Measurements from ENCODE around the gene OR8S1.

The OR8S1 gene

DNA sequence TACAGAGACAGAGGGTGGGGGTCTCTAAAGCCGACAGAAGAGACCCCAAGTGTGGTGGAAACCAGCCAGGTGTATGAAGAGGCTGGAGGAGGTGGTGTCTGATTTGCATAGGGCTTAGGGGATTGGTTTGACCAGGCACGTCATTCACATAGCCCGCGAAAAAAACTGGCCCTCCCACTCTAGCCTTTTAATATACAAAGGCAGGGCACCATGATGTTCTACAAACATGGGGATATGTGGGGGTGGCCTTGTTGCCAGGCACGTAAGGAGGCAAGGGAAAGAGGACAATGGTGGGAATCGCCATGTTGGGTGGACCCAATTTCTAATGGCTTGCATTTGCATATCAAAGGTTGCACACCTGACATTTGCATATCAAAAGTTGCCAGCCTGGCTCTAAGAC, 31.2 kb downstream of the OR8S1 start:
- no peak for DNase-seq

DNA sequence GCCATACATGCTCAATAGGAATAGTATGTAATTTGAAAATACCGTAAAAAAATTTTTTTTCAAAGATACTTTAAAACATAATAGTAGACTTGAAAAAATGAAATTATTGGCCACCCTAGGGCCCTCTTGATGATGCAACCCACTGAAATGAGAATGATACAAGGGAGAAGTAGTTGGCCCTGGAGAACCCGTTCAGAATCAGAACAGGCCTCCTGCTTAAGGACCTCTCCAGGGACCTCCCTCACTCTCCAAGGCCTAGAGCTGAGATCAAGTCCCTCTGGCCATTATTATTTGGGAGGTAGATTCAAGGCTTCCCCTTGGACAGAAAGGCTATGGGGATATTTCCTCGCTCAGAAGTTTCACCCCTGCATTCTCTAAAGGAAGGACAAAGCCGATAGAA, 32.5 kb downstream of the OR8S1 start:
- DNase-seq, result no peak

DNA sequence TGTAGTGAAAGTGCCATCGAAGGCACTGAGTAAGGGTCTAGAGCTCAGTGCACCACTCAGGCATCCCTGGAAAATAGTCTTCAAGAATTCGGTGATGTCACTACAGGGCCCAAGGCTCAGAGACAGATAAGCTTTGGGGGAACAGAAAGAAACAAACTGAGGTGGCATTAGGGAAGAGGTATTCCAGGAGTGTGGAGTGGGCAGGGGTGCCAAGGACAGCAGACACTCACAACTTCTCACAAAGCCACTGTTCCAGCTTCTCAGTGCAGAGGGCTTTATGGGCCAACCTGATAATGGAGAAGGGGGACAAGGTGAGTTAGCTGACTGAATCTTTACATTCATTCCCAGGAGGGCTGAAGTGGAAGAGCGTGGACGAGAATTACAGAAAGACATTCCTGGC, 42.3 kb downstream of the OR8S1 start:
- DNase-seq, result no peak

DNA sequence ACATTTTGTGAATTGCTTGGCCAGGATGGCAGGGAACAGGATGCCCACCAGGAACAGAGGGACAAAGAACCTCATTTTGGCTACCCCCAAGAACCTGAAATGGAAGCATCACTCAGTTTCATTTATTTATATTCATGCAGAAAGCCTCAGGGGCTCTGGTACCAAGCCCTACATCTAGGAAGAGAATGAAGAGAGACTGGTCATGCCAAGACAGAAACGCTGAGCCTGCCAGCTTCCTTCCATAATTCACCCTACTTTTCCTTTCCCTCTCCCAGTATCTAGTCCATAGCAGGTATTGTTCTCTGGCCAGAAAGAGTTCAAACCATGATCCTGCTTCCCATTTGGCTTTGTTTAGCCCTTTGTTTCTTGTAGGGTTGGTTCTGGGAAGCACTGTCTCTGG, 44.5 kb downstream of the OR8S1 start, which contains the start of gene LALBA:
LALBA (minus strand) TSS at position 101 of the 400 bp plus-strand sequence; CDS start at position 75, 26 bp downstream.
- DNase-seq, result no peak

DNA sequence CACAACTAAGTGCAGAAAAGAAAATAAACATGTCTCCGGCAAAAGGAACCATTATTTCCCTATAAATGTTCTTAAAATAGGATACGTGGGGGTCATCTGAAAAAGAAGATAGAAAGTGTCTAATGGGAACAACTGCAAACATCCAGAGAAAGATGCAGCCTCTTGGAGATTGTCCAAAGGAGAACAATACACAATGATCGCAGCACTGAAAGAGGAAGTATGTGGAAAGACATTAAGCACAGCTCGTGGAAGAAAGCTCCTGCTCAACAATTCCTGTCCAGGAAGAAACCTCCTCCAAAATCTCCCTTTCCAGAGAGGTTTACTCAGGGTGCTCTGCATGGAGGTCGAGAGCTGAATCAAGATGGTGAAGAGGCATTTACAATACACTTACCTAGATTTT, 46.9 kb downstream of the OR8S1 start:
- DNase-seq, result no peak

All from right kidney (tissue), 1 donor.